H1 (cell line): ENCODE results near the gene ARHGAP26. TPM values are rescaled to one million over a fixed set of nuclear protein-coding genes. Genes with fewer than 3 reads are reported as not detected.

Source experiments
- CTCF ChIA-PET: fragments of 300-600 bp; sonication (Branson Sonifier 250); formaldehyde crosslinking; loops from one replicate; lab custom pipeline; 2021; ENCODE audit not compliant: partially characterized antibody; lab: Charles Lee
- POLR2A ChIA-PET: fragments of 300-600 bp; sonication (Branson Sonifier 250); formaldehyde crosslinking; loops from one replicate; lab custom pipeline; 2021; ENCODE audit warnings: inconsistent platforms; ENCODE audit not compliant: partially characterized antibody; lab: Charles Lee
- DNase-seq, 2 experiments: peaks; one replicate each; pipeline versions ENCODE4 v3.0.0 to v3.0.0-alpha.2; 2010 to 2022; ENCODE audit warnings: low spot score in 2 of 2, low read depth in 1 of 2, mixed read lengths in 1 of 2
- FAIRE-seq: peaks from 2 replicates; lab custom pipeline; 2011; peaks lifted over from hg19 to GRCh38; lab: Jason Lieb, UNC
- H2AFZ ChIP-seq: 2 replicates; pipeline ENCODE4 v1.8.1; 2012; ENCODE audit warnings: low read length, inconsistent platforms
- H2AK5ac ChIP-seq: 2 replicates; pipeline ENCODE4 v1.6.1; 2013; ENCODE audit warnings: low read depth, low read length
- H2BK120ac ChIP-seq: replicated peaks from 2 replicates; pipeline ENCODE3; 2013; ENCODE audit warnings: low read depth, low read length, inconsistent platforms
- H2BK12ac ChIP-seq: 2 replicates; pipeline ENCODE4 v1.6.1; 2013; ENCODE audit warnings: low read depth, low read length
- H2BK15ac ChIP-seq: 2 replicates; pipeline ENCODE4 v1.6.1; 2013; ENCODE audit warnings: low read length
- H2BK20ac ChIP-seq: 2 replicates; pipeline ENCODE4 v1.6.1; 2013; ENCODE audit warnings: low read length
- H2BK5ac ChIP-seq: 2 replicates; pipeline ENCODE4 v1.6.1; 2013; ENCODE audit warnings: low read depth, low read length
- H3K14ac ChIP-seq: 2 replicates; pipeline ENCODE4 v1.6.1; 2013; ENCODE audit warnings: inconsistent platforms; ENCODE audit not compliant: insufficient read length
- H3K18ac ChIP-seq: 2 replicates; pipeline ENCODE4 v1.6.1; 2013; ENCODE audit warnings: low read length; ENCODE audit errors: extremely low read depth
- H3K23ac ChIP-seq: 2 replicates; pipeline ENCODE4 v1.6.1; 2013; ENCODE audit warnings: inconsistent platforms; ENCODE audit not compliant: insufficient read length
- H3K23me2 ChIP-seq: 2 replicates; pipeline ENCODE4 v1.6.1; 2013; ENCODE audit warnings: low read depth, low read length
- H3K27ac ChIP-seq: 2 replicates; pipeline ENCODE4 v1.6.1; 2011; ENCODE audit warnings: low read depth, low read length, inconsistent platforms
- H3K27me3 ChIP-seq, 4 experiments: replicated peaks in 1 of 4; 1 replicate in 1 of 4; 2 replicates in 3 of 4; pipeline versions ENCODE4 v1.6.1 to v1.8.1; 2011 to 2013; ENCODE audit warnings: low read length in 3 of 4, mild to moderate bottlenecking in 3 of 4, inconsistent platforms in 2 of 4, mixed read lengths in 2 of 4, moderate library complexity in 1 of 4; ENCODE audit not compliant: control insufficient read depth in 3 of 4, insufficient read depth in 3 of 4; ENCODE audit errors: extremely low read depth in 1 of 4
- H3K36me3 ChIP-seq, 4 experiments: 2 replicates each; pipeline versions ENCODE4 v1.6.1 to v1.8.1; 2011 to 2013; ENCODE audit warnings: mild to moderate bottlenecking in 4 of 4, low read length in 3 of 4, moderate library complexity in 2 of 4, control low read depth in 1 of 4, inconsistent platforms in 1 of 4; ENCODE audit not compliant: insufficient read depth in 4 of 4, control insufficient read depth in 2 of 4
- H3K4ac ChIP-seq: replicated peaks from 2 replicates; pipeline ENCODE3; 2013; ENCODE audit warnings: low read length, low read depth, mixed read lengths, inconsistent platforms; ENCODE audit not compliant: insufficient read length
- H3K4me1 ChIP-seq, 4 experiments: replicated peaks in 1 of 4; 1 replicate in 1 of 4; 2 replicates in 3 of 4; pipeline versions ENCODE4 v1.6.1 to v1.8.1; 2011 to 2013; ENCODE audit warnings: low read length in 3 of 4, inconsistent platforms in 2 of 4, mixed read lengths in 1 of 4; ENCODE audit not compliant: insufficient read depth in 4 of 4, control insufficient read depth in 3 of 4
- H3K4me2 ChIP-seq, 2 experiments: 2 replicates each; pipeline versions ENCODE4 v1.6.1 to v1.8.1; 2011 to 2013; ENCODE audit warnings: low read depth in 2 of 2, low read length in 2 of 2, control low read depth in 1 of 2, inconsistent platforms in 1 of 2, mild to moderate bottlenecking in 1 of 2; ENCODE audit not compliant: insufficient read depth in 1 of 2
- H3K4me3 ChIP-seq, 4 experiments: fragments of 200-600, 300-600 bp in 1 of 4; sonication (generic), shearing (Covaris generic), sonication (Bioruptor Twin) in 1 of 4; 2 replicates each; pipeline versions ENCODE4 v1.5.1 to v1.8.1; 2011 to 2016; ENCODE audit warnings: low read length in 4 of 4, low read depth in 3 of 4, control low read depth in 2 of 4, inconsistent platforms in 2 of 4, mild to moderate bottlenecking in 2 of 4, mixed read lengths in 1 of 4, moderate library complexity in 1 of 4; ENCODE audit not compliant: insufficient read depth in 2 of 4; ENCODE audit errors: extremely low read depth in 1 of 4
- H3K56ac ChIP-seq: replicated peaks from 2 replicates; pipeline ENCODE3; 2013; ENCODE audit warnings: low read depth, mild to moderate bottlenecking, mixed read lengths, low read length, inconsistent platforms; ENCODE audit not compliant: insufficient read length
- H3K79me1 ChIP-seq: 2 replicates; pipeline ENCODE4 v1.6.1; 2013; ENCODE audit warnings: low read depth, low read length, control low read depth
- H3K79me2 ChIP-seq, 2 experiments: 2 replicates each; pipeline versions ENCODE4 v1.6.1 to v1.8.1; 2012 to 2013; ENCODE audit warnings: low read length in 2 of 2, mild to moderate bottlenecking in 2 of 2, inconsistent platforms in 1 of 2; ENCODE audit not compliant: insufficient read depth in 2 of 2, control insufficient read depth in 1 of 2
- H3K9ac ChIP-seq, 4 experiments: replicated peaks in 1 of 4; 1 replicate in 1 of 4; 2 replicates in 3 of 4; pipeline versions ENCODE4 v1.6.1 to v1.8.1; 2011 to 2013; ENCODE audit warnings: low read depth in 3 of 4, low read length in 3 of 4, control low read depth in 2 of 4, mild to moderate bottlenecking in 2 of 4, moderate library complexity in 2 of 4, inconsistent platforms in 1 of 4; ENCODE audit errors: extremely low read depth in 1 of 4
- H3K9me3 ChIP-seq, 2 experiments: 2 replicates each; pipeline versions ENCODE4 v1.6.1 to v1.8.1; 2012 to 2013; ENCODE audit warnings: mild to moderate bottlenecking in 2 of 2, moderate library complexity in 2 of 2, control low read depth in 1 of 2, inconsistent platforms in 1 of 2, low read depth in 1 of 2, low read length in 1 of 2, mixed read lengths in 1 of 2; ENCODE audit not compliant: insufficient read depth in 2 of 2
- H4K20me1 ChIP-seq, 2 experiments: replicated peaks in 1 of 2; 2 replicates each; pipeline versions ENCODE3 to v1.8.1; 2011 to 2013; ENCODE audit warnings: inconsistent platforms in 2 of 2, low read length in 2 of 2, mild to moderate bottlenecking in 1 of 2; ENCODE audit not compliant: insufficient read depth in 2 of 2, control insufficient read depth in 1 of 2
- H4K5ac ChIP-seq: 2 replicates; pipeline ENCODE4 v1.6.1; 2013; ENCODE audit warnings: low read length, low read depth, mixed read lengths, inconsistent platforms; ENCODE audit not compliant: insufficient read length
- H4K8ac ChIP-seq: 2 replicates; pipeline ENCODE4 v1.8.0; 2013; ENCODE audit warnings: mild to moderate bottlenecking, moderate library complexity, low read length, inconsistent platforms; ENCODE audit not compliant: insufficient read depth; ENCODE audit errors: extremely low read depth
- H4K91ac ChIP-seq: replicated peaks from 2 replicates; pipeline ENCODE3; 2013; ENCODE audit warnings: low read length, mixed read lengths, inconsistent platforms; ENCODE audit not compliant: insufficient read length
- ATF2 ChIP-seq: IDR thresholded peaks from 2 replicates; pipeline ENCODE4 v1.6.1; 2012; ENCODE audit warnings: low read length, inconsistent platforms
- HDAC2 ChIP-seq, 2 experiments: fragments of 300-600 bp in 1 of 2; sonication (generic) in 1 of 2; IDR thresholded peaks; 2 replicates each; pipeline ENCODE4 v1.6.1; 2011 to 2012; ENCODE audit warnings: low read depth in 2 of 2, low read length in 2 of 2, mild to moderate bottlenecking in 2 of 2, moderate library complexity in 2 of 2, borderline replicate concordance in 1 of 2, inconsistent platforms in 1 of 2
- MAFK ChIP-seq: IDR thresholded peaks from 2 replicates; pipeline ENCODE4 v1.6.1; 2012; ENCODE audit warnings: low read depth, mild to moderate bottlenecking, improper control_type of control experiment, low read length
- SIN3A ChIP-seq, 2 experiments: IDR thresholded peaks in 1 of 2; conservative IDR thresholded peaks in 1 of 2; 2 replicates each; pipeline ENCODE4 v1.6.1; 2011 to 2012; ENCODE audit warnings: low read length in 2 of 2, improper control_type of control experiment in 1 of 2, low read depth in 1 of 2, mild to moderate bottlenecking in 1 of 2
- SIRT6 ChIP-seq: IDR thresholded peaks from one replicate; pipeline ENCODE4 v1.7.1; 2012; ENCODE audit warnings: low read length, inconsistent platforms
- WGBS, 2 experiments: shearing (Covaris generic) in 1 of 2; methylation state at CpG; one replicate each; pipeline versions ENCODE4 v1.1.6 to v1.1.7; 2013 to 2015; ENCODE audit warnings: low lambda C conversion rate in 2 of 2, mixed read lengths in 2 of 2, inconsistent platforms in 1 of 2, low coverage in 1 of 2, missing lambda C conversion rate in 1 of 2; ENCODE audit not compliant: insufficient replicate concordance in 2 of 2, insufficient coverage in 1 of 2, insufficient read length in 1 of 2; ENCODE audit errors: extremely low coverage in 1 of 2, missing lambda C conversion rate in 1 of 2; 5-methylcytosine and 5-hydroxymethylcytosine counted together
- polyA plus RNA-seq, 7 experiments: library from polyadenylated mRNA; depleted of rRNA in 3 of 7; stranded (reverse) in 5 of 7; unstranded in 2 of 7; fragments of >200 nt in 5 of 7; fragments of 200-250 nt in 2 of 7; gene quantifications; 1 replicate in 5 of 7; 2 replicates in 1 of 7; 4 replicates in 1 of 7; pipeline versions ENCODE4 v1.2.1 to v1.2.3, GENCODE V29; 2011 to 2013; ENCODE audit warnings: missing spikeins in 2 of 7, mixed read lengths in 2 of 7
- total RNA-seq: library from RNA; stranded (reverse); fragmentation: NEBNext Ultra II Directional; extraction: Animal tissue kit (Norgen Biotek cat#: 25700); gene quantifications from 2 replicates; pipeline ENCODE4 v1.2.1, GENCODE V29; 2021
- TF ChIP-seq, protein P1 (sequence below), 3 experiments: IDR thresholded peaks; 1 replicate in 2 of 3; 2 replicates in 1 of 3; pipeline versions ENCODE4 v1.5.1 to v1.6.1; 2011; ENCODE audit warnings: low read length in 3 of 3, mild to moderate bottlenecking in 3 of 3, inconsistent platforms in 2 of 3, low read depth in 1 of 3, moderate library complexity in 1 of 3; ENCODE audit not compliant: insufficient read depth in 1 of 3; ENCODE audit errors: control extremely low read depth in 1 of 3

ARHGAP26 gene
- total and polyA plus RNA-seq, 2 of the 8 experiments (the other 6 are each of a cell fraction or from before 2014, with no cell fraction given), result 7.1 to 24.8 TPM

GRCh38 chr5:143208781-143209510, 438.8 kb downstream of the ARHGAP26 start:
- no peak overlapping the region for H3K4me3 ChIP-seq
- no peak overlapping the region for H2BK15ac ChIP-seq
- H4K20me1 ChIP-seq, result no peaks in the 10 kb centered on the region
- H3K4ac ChIP-seq, result no peak overlapping the region
- CTCF ChIA-PET, result interaction anchor here (0.6 to 5.3 kb wide), 32 partner anchors 8 to 433 kb away, joined by 3 to 33 read pairs (median 4); no protein-coding TSS in a partner anchor
- no peaks in the 10 kb centered on the region for H3K79me1 ChIP-seq
- H3K4me1 ChIP-seq, result peaks cover 0 to 11% (median 5%) of the 10 kb centered on the region in 4 experiments; a peak in 2 of 7 replicates
- no peak overlapping the region for H3K27ac ChIP-seq
- no peaks in the 10 kb centered on the region for H3K27me3 ChIP-seq
- H4K8ac ChIP-seq, result no peak overlapping the region; the same call in 1 of the 2 replicates
- no peak overlapping the region for H2BK5ac ChIP-seq
- no peak overlapping the region for H3K18ac ChIP-seq
- no peak overlapping the region for H2BK12ac ChIP-seq
- no peaks in the 10 kb centered on the region for H3K36me3 ChIP-seq
- H3K9me3 ChIP-seq, result no peaks in the 10 kb centered on the region
- no peak overlapping the region for H2AFZ ChIP-seq
- no peak overlapping the region for H3K9ac ChIP-seq
- H3K4me2 ChIP-seq, result no peak overlapping the region
- WGBS, 2 experiments, result 81% methylated on average over 2 of the region's 2 CpGs; no CpG with 5 or more reads in 1 of the 2 experiments
- H3K56ac ChIP-seq, result no peak overlapping the region
- DNase-seq (no peak), FAIRE-seq (no peak)
- no peak overlapping the region for H4K5ac ChIP-seq
- no peak overlapping the region for H2BK120ac ChIP-seq
- H2AK5ac ChIP-seq, result no peak overlapping the region
- H3K14ac ChIP-seq, result no peak overlapping the region
- POLR2A ChIA-PET, result interaction anchor here (0.6 kb wide), 1 partner anchor 12 kb away, joined by 3 read pairs; no protein-coding TSS in a partner anchor
- H4K91ac ChIP-seq, result no peak overlapping the region
- H3K23ac ChIP-seq, result no peak overlapping the region
- H3K23me2 ChIP-seq, result no peaks in the 10 kb centered on the region
- no peak overlapping the region for H2BK20ac ChIP-seq
- H3K79me2 ChIP-seq, result no peaks in the 10 kb centered on the region
- TF ChIP-seq ATF2 (no peak), MAFK (no peak), HDAC2 (IDR thresholded peaks at IDR 0.05; ENCODE audit: borderline replicate concordance in 1 of 2, low read depth in 2 of 2, low read length in 2 of 2) (no peak), SIRT6 (no peak), SIN3A (conservative IDR thresholded peaks at IDR 0.05 in 1 of 2, IDR thresholded peaks at IDR 0.05 in 1 of 2; ENCODE audit: low read depth in 1 of 2, low read length in 2 of 2) (no peak)
- TF ChIP-seq, protein P1, sequence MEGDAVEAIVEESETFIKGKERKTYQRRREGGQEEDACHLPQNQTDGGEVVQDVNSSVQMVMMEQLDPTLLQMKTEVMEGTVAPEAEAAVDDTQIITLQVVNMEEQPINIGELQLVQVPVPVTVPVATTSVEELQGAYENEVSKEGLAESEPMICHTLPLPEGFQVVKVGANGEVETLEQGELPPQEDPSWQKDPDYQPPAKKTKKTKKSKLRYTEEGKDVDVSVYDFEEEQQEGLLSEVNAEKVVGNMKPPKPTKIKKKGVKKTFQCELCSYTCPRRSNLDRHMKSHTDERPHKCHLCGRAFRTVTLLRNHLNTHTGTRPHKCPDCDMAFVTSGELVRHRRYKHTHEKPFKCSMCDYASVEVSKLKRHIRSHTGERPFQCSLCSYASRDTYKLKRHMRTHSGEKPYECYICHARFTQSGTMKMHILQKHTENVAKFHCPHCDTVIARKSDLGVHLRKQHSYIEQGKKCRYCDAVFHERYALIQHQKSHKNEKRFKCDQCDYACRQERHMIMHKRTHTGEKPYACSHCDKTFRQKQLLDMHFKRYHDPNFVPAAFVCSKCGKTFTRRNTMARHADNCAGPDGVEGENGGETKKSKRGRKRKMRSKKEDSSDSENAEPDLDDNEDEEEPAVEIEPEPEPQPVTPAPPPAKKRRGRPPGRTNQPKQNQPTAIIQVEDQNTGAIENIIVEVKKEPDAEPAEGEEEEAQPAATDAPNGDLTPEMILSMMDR (IDR thresholded peaks at IDR 0.05; ENCODE audit: control extremely low read depth in 1 of 3, insufficient read depth in 1 of 3, low read depth in 1 of 3, low read length in 3 of 3), result peak in 2 of 3 experiments; percentile 6 to 51; a peak in 2 of 4 replicates
